ENCODE results near the gene ZSCAN18.

ZSCAN18 gene

DNA sequence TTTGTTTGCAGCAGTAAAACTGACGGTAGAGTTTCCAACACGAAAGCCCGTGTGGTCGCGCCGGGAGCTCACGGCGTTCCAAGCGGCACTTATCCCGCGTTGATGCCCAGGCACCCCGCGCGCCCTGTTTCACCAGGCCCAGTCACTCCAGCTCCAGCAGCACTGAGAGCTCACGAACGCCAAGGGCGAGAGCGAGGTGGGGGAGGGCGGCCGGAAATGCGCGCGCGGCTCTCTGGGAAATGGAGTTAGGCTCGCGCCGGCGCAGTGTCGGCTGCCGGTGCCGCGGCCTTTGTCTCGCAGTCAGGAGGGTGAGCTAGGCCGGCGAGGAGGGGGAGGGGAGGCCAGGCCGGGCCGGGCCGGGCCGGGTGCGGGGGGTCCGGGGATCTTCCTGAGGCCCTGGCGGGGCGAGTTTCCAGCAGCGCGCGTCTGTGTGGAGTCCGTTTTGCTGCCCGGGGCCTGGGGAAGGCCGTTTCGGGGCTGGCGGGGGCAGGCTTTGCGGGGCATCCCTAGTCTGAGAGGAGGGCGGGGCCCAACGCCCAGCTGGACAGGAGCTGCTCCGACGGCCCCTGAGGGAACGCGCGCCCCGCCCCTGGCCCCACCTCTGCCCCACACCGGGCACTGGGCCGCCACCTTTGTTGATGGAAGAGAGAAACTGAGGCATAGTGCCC is 38.9 kb downstream of the ZSCAN18 start, which contains the start of gene ZNF135:
Gene ZNF135, plus strand, starts transcription at position 280 of the 668 bp plus-strand sequence. CDS start 721 bp downstream, outside the sequence.
- Histone ChIP-seq H3K9ac (ENCODE audit: low read length) (no peak within 1 kb of the TSS), H4K20me1 (ENCODE audit: insufficient read depth, low read length) (no peaks in the 10 kb centered on the region), H3K27ac (ENCODE audit: low read depth, low read length, poor library complexity, severe bottlenecking) (no peak within 1 kb of the TSS), H2AFZ (ENCODE audit: low read length) (no peak within 1 kb of the TSS), H3K9me3 (ENCODE audit: low read length) (0 out of 2 replicates have a peak, but pooled peaks cover 4% of the 10 kb centered on the region), H3K9me2 (ENCODE audit: low read depth, low read length) (no peaks in the 10 kb centered on the region), H3K4me1 (ENCODE audit: insufficient read depth, low read length, severe bottlenecking) (no peaks in the 10 kb centered on the region), H3K4me2 (ENCODE audit: low read length) (no peak within 1 kb of the TSS), H3K4me3 (ENCODE audit: low read depth, low read length, poor library complexity, severe bottlenecking) (no peak within 1 kb of the TSS), H3K36me3 (ENCODE audit: insufficient read depth, low read length) (no peaks in the 10 kb centered on the region), H3F3A (ENCODE audit: insufficient read depth, low read length) (no peaks in the 10 kb centered on the region), H3K27me3 (ENCODE audit: insufficient read depth, low read length) (no peaks in the 10 kb centered on the region), H3K79me2 (ENCODE audit: insufficient read depth, low read length) (no peaks in the 10 kb centered on the region)
- no peak for TF ChIP-seq EZH2 (IDR thresholded peaks at IDR 0.05; ENCODE audit: borderline replicate concordance, low read length)
- TF ChIP-seq, protein P1, sequence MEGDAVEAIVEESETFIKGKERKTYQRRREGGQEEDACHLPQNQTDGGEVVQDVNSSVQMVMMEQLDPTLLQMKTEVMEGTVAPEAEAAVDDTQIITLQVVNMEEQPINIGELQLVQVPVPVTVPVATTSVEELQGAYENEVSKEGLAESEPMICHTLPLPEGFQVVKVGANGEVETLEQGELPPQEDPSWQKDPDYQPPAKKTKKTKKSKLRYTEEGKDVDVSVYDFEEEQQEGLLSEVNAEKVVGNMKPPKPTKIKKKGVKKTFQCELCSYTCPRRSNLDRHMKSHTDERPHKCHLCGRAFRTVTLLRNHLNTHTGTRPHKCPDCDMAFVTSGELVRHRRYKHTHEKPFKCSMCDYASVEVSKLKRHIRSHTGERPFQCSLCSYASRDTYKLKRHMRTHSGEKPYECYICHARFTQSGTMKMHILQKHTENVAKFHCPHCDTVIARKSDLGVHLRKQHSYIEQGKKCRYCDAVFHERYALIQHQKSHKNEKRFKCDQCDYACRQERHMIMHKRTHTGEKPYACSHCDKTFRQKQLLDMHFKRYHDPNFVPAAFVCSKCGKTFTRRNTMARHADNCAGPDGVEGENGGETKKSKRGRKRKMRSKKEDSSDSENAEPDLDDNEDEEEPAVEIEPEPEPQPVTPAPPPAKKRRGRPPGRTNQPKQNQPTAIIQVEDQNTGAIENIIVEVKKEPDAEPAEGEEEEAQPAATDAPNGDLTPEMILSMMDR (IDR thresholded peaks at IDR 0.05; ENCODE audit: low read length): no peak

DNA sequence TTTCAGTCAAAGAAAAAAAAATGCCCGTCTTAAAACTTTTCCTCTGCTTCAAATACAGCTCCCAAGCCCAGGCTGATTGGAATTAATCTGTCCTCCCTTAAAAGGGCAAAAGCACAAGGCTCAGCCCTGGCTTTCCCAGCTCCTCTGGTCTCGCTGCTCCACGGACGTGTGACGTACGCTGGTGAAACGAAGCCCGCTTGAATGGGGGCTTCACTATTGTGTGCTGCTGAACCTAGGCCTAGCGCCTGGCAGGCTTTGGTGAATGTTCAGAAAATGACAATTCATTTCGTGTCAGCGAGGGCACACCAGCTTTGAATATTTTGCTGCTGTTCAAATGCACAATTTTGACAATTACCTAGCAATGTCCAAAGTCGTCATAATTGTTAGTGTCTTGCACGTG is 39.6 kb downstream of the ZSCAN18 start:
- Histone ChIP-seq H3K9me2 (ENCODE audit: low read depth, low read length) (no peaks in the 10 kb centered on the region), H3K9me3 (ENCODE audit: low read length) (0 out of 2 replicates have a peak, but pooled peaks cover 4% of the 10 kb centered on the region), H3K4me3 (ENCODE audit: low read depth, low read length, poor library complexity, severe bottlenecking) (no peak overlapping the region), H3F3A (ENCODE audit: insufficient read depth, low read length) (no peaks in the 10 kb centered on the region), H3K27me3 (ENCODE audit: insufficient read depth, low read length) (no peaks in the 10 kb centered on the region), H3K27ac (ENCODE audit: low read depth, low read length, poor library complexity, severe bottlenecking) (no peak overlapping the region), H3K4me1 (ENCODE audit: insufficient read depth, low read length, severe bottlenecking) (no peaks in the 10 kb centered on the region), H3K9ac (ENCODE audit: low read length) (no peak overlapping the region), H3K4me2 (ENCODE audit: low read length) (no peak overlapping the region), H3K79me2 (ENCODE audit: insufficient read depth, low read length) (no peaks in the 10 kb centered on the region), H4K20me1 (ENCODE audit: insufficient read depth, low read length) (no peaks in the 10 kb centered on the region), H3K36me3 (ENCODE audit: insufficient read depth, low read length) (no peaks in the 10 kb centered on the region), H2AFZ (ENCODE audit: low read length) (no peak overlapping the region)
- no peak for TF ChIP-seq EZH2 (IDR thresholded peaks at IDR 0.05; ENCODE audit: borderline replicate concordance, low read length)
- TF ChIP-seq, protein P1 (IDR thresholded peaks at IDR 0.05; ENCODE audit: low read length): no peak

DNA sequence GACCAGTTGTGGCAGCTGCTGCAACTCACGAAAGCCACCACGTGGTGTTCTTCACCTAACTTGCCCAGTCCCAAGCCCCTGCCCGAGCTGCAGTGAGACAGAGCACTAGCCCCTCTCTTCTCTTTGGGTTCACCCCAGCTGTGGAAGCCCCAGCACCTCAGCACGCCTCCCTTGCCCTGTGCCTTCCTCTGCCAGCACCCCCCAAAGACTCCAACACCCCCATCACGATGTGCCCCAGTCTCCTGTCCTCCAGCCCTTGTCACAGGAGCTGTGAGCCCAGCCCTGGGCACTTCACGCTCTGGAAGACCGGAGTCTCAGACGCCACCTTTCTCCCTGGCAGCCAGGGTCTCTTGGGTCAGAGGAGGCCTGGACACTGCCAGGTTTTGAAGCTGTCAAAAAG is 41.2 kb downstream of the ZSCAN18 start:
- Histone ChIP-seq H3K4me1 (ENCODE audit: insufficient read depth, low read length, severe bottlenecking) (no peaks in the 10 kb centered on the region), H3K79me2 (ENCODE audit: insufficient read depth, low read length) (no peaks in the 10 kb centered on the region), H3K27ac (ENCODE audit: low read depth, low read length, poor library complexity, severe bottlenecking) (no peak overlapping the region), H3K9me2 (ENCODE audit: low read depth, low read length) (no peaks in the 10 kb centered on the region), H3K4me2 (ENCODE audit: low read length) (no peak overlapping the region), H2AFZ (ENCODE audit: low read length) (no peak overlapping the region), H3K4me3 (ENCODE audit: low read depth, low read length, poor library complexity, severe bottlenecking) (no peak overlapping the region), H4K20me1 (ENCODE audit: insufficient read depth, low read length) (no peaks in the 10 kb centered on the region), H3K27me3 (ENCODE audit: insufficient read depth, low read length) (no peaks in the 10 kb centered on the region), H3K9me3 (ENCODE audit: low read length) (0 out of 2 replicates have a peak, but pooled peaks cover 4% of the 10 kb centered on the region), H3F3A (ENCODE audit: insufficient read depth, low read length) (no peaks in the 10 kb centered on the region), H3K9ac (ENCODE audit: low read length) (no peak overlapping the region), H3K36me3 (ENCODE audit: insufficient read depth, low read length) (no peaks in the 10 kb centered on the region)
- TF ChIP-seq, protein P1 (IDR thresholded peaks at IDR 0.05; ENCODE audit: low read length): no peak
- no peak for TF ChIP-seq EZH2 (IDR thresholded peaks at IDR 0.05; ENCODE audit: borderline replicate concordance, low read length)

Data from OCI-LY1 (cell line).